Measurements from ENCODE around the gene IRF5. TPM values are rescaled to one million over a fixed set of nuclear protein-coding genes. Genes with fewer than 3 reads are reported as not detected.
A peak's percentile ranks its signal among the peaks of the same experiment; 100 is the strongest.

The IRF5 gene
- total RNA-seq, 2 donors from 2014 or later = 0.31 to 0.53 TPM

- peaks cover 11% of the 10 kb centered on the region for H3K4me1 ChIP-seq (ENCODE audit: control insufficient read depth, insufficient read depth, low read length)
- Mint-ChIP-seq H3K27ac (no peak overlapping the region), H3K36me3 (ENCODE audit: low read depth) (no peaks in the 10 kb centered on the region), H3K9me3 (no peaks in the 10 kb centered on the region), H3K4me1 (peaks cover 31% of the 10 kb centered on the region), H3K4me3 (peak overlapping the region; percentile 45), H3K27me3 (ENCODE audit: insufficient read depth) (peaks cover 59% of the 10 kb centered on the region)
- peak; percentile 66 for DNase-seq
- no peaks in the 10 kb centered on the region for H3K9me3 ChIP-seq (ENCODE audit: control insufficient read depth, low read length)
- TF ChIP-seq CTCF (conservative IDR thresholded peaks at IDR 0.05) = no peak
- H3K27ac ChIP-seq (ENCODE audit: low read depth, low read length) = no peak overlapping the region
- H3K36me3 ChIP-seq (ENCODE audit: control insufficient read depth, insufficient read depth, low read length) = no peaks in the 10 kb centered on the region
- H3K27me3 ChIP-seq (ENCODE audit: control insufficient read depth, insufficient read depth, low read length, poor library complexity, severe bottlenecking) = peaks cover 11% of the 10 kb centered on the region
- 89 to 90% methylated on average over 43 to 69 of the region's 69 CpGs for WGBS, 2 experiments (ENCODE audit: insufficient coverage in 1 of 2, insufficient read length in 1 of 2)
- H3K4me3 ChIP-seq (ENCODE audit: low read length) = no peak overlapping the region
- no peak overlapping the region for H3K9ac ChIP-seq (ENCODE audit: extremely low read depth, low read length, poor library complexity, severe bottlenecking)
These were observed 21.7 kb upstream of the IRF5 start for GRCh38 chr7:128915841-128916642.

GRCh38 chr7:128916643-128916915 is 21.1 kb upstream of the IRF5 start:
- 96% methylated on average over 6 to 7 of the region's 7 CpGs for WGBS, 2 experiments (ENCODE audit: insufficient coverage in 1 of 2, insufficient read length in 1 of 2)
- H3K27me3 ChIP-seq (ENCODE audit: control insufficient read depth, insufficient read depth, low read length, poor library complexity, severe bottlenecking) = peaks cover 11% of the 10 kb centered on the region
- H3K4me3 Mint-ChIP-seq = peak overlapping the region; percentile 41
- H3K27ac Mint-ChIP-seq = no peak overlapping the region
- no peak for DNase-seq
- H3K4me1 ChIP-seq (ENCODE audit: control insufficient read depth, insufficient read depth, low read length) = peaks cover 11% of the 10 kb centered on the region
- H3K27ac ChIP-seq (ENCODE audit: low read depth, low read length) = no peak overlapping the region
- H3K9ac ChIP-seq (ENCODE audit: extremely low read depth, low read length, poor library complexity, severe bottlenecking) = no peak overlapping the region
- H3K4me3 ChIP-seq (ENCODE audit: low read length) = no peak overlapping the region
- no peak for TF ChIP-seq CTCF (conservative IDR thresholded peaks at IDR 0.05)
- H3K36me3 ChIP-seq (ENCODE audit: control insufficient read depth, insufficient read depth, low read length) = no peaks in the 10 kb centered on the region
- H3K9me3 Mint-ChIP-seq = no peaks in the 10 kb centered on the region
- H3K27me3 Mint-ChIP-seq (ENCODE audit: insufficient read depth) = peaks cover 56% of the 10 kb centered on the region
- H3K9me3 ChIP-seq (ENCODE audit: control insufficient read depth, low read length) = no peaks in the 10 kb centered on the region
- no peaks in the 10 kb centered on the region for H3K36me3 Mint-ChIP-seq (ENCODE audit: low read depth)
- H3K4me1 Mint-ChIP-seq = peaks cover 29% of the 10 kb centered on the region

DNA sequence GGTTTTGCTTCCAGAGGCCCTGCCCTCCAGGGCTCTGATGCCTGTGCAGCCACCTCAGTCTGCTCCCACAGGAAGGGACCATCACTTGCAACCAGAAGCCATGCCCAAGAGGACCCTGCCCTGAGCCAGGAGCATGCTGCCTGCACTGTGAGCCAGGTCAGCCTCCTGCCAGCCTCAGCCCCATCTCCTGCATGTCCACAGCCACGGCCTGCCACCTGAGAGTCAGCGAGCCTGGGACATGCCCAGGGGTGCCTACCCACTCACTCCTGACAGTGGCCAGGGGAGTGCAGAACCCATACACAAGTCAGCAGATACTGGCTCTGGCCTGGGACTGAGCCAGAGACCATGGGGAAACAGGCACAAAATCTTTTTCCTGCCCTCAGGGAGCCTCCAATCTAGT is 20.6 kb upstream of the IRF5 start:
- no peak for TF ChIP-seq CTCF (conservative IDR thresholded peaks at IDR 0.05)
- WGBS, 2 experiments (ENCODE audit: insufficient coverage in 1 of 2, insufficient read length in 1 of 2) = 96% methylated on average over 2 of the region's 2 CpGs; no CpG with 5 or more reads in 1 of the 2 experiments

More for the DNA sequence above, 20.6 kb upstream of the IRF5 start:
- no peak overlapping the region for H3K27ac ChIP-seq (ENCODE audit: low read depth, low read length)
- peaks cover 7% of the 10 kb centered on the region for H3K4me1 ChIP-seq (ENCODE audit: control insufficient read depth, insufficient read depth, low read length)
- H3K4me3 Mint-ChIP-seq = no peak overlapping the region
- H3K9ac ChIP-seq (ENCODE audit: extremely low read depth, low read length, poor library complexity, severe bottlenecking) = no peak overlapping the region
- H3K9me3 ChIP-seq (ENCODE audit: control insufficient read depth, low read length) = no peaks in the 10 kb centered on the region
- peak; percentile 43 for DNase-seq
- no peak overlapping the region for H3K4me3 ChIP-seq (ENCODE audit: low read length)
- peaks cover 55% of the 10 kb centered on the region for H3K27me3 Mint-ChIP-seq (ENCODE audit: insufficient read depth)
- peaks cover 11% of the 10 kb centered on the region for H3K27me3 ChIP-seq (ENCODE audit: control insufficient read depth, insufficient read depth, low read length, poor library complexity, severe bottlenecking)
- no peaks in the 10 kb centered on the region for H3K36me3 Mint-ChIP-seq (ENCODE audit: low read depth)
- H3K36me3 ChIP-seq (ENCODE audit: control insufficient read depth, insufficient read depth, low read length) = no peaks in the 10 kb centered on the region
- H3K4me1 Mint-ChIP-seq = peaks cover 24% of the 10 kb centered on the region
- no peak overlapping the region for H3K27ac Mint-ChIP-seq
- H3K9me3 Mint-ChIP-seq = no peaks in the 10 kb centered on the region

Data from endodermal cell (in vitro differentiated cells).